Measurements from ENCODE around the gene MAPK7.

Gene MAPK7

DNA sequence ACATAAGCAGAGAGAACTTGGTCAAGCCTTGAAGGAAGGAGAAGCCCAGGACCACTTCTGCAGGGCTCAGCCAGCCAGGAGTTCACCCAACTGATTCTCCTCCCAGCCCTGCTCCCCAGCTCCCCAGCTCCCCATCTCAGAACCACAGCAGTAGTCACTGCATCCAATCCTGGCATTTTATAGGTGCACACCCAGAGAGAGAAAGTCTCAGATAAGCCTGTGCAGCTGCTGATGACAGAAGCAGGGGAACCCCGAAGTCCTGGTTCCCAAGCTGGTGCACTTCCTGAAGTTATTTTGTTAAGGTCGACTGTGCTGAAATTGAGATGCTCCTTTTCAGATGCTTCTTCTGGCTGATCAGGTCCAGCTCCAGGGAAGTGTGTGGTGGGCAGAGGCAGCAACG lies 39.3 kb downstream of the MAPK7 start:
- TF ChIP-seq CTCF (conservative IDR thresholded peaks at IDR 0.05; ENCODE audit: low read depth), result no peak
- no peak for DNase-seq (ENCODE audit: low spot score)
- CTCF ChIA-PET, result interaction anchor here (0.8 to 1.1 kb wide), 2 partner anchors 55 to 345 kb away, joined by 3 to 5 read pairs; partner anchors contain the start of gene B9D1
- H3K27ac ChIP-seq, result no peak overlapping the region
- POLR2A ChIA-PET (ENCODE audit: low non-redundant PET), result no interaction called here

DNA sequence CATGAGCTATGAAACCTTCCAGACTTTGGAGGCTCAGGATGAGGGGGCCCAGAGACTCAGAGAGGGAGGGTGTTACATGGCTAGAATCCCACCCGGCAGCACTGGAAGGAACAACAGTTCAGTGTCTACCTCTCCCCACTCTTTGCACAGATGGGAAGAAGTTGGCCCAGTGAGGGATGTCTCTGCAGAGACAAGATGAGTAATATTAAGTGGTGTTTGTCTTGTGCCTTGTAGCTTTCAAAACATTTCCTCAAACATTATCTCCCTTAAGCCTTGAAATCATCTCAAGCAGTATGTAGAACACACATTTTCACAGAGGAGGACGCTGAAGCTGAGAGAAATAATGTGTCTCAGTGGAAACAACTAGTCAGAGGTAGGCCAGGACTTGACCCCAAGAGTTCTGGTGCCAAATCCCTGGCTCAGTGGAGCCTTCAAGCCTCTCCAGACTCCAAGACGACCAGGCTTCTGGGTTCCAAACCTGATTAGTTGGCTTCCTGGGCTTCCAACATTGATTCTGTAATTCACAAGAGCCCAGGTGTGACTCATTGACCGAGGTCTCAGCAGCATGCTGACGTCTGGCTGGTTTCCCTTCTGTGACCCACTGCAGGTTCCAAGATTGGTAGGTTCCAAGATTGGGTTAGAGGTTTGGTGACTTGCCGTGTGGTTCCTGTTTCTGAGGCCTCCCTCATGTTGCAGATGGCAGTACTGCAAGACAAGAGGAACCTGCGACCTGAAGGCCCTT lies 40.1 kb downstream of the MAPK7 start:
- ChIA-PET CTCF (interaction anchor here (0.8 to 1.1 kb wide), 2 partner anchors 56 to 344 kb away, joined by 3 to 5 read pairs; partner anchors contain the start of gene B9D1), POLR2A (ENCODE audit: low non-redundant PET) (no interaction called here)
- H3K27ac ChIP-seq, result no peak overlapping the region
- DNase-seq (ENCODE audit: low spot score), result no peak
- TF ChIP-seq CTCF (conservative IDR thresholded peaks at IDR 0.05; ENCODE audit: low read depth), result no peak

- no peak overlapping the region for H3K27ac ChIP-seq
- no peak for TF ChIP-seq CTCF (conservative IDR thresholded peaks at IDR 0.05; ENCODE audit: low read depth)
- ChIA-PET POLR2A (ENCODE audit: low non-redundant PET) (no interaction called here), CTCF (no interaction called here)
- DNase-seq (ENCODE audit: low spot score), result no peak
These were observed 42.9 kb downstream of the MAPK7 start for GRCh38 chr17:19421219-19421618.

- POLR2A ChIA-PET (ENCODE audit: low non-redundant PET), result no interaction called here
- CTCF ChIA-PET, result no interaction called here
- DNase-seq (ENCODE audit: low spot score), result no peak
- H3K27ac ChIP-seq, result no peak overlapping the region
- TF ChIP-seq CTCF (conservative IDR thresholded peaks at IDR 0.05; ENCODE audit: low read depth), result no peak
These were observed 43.6 kb downstream of the MAPK7 start for GRCh38 chr17:19421926-19422325.

DNA sequence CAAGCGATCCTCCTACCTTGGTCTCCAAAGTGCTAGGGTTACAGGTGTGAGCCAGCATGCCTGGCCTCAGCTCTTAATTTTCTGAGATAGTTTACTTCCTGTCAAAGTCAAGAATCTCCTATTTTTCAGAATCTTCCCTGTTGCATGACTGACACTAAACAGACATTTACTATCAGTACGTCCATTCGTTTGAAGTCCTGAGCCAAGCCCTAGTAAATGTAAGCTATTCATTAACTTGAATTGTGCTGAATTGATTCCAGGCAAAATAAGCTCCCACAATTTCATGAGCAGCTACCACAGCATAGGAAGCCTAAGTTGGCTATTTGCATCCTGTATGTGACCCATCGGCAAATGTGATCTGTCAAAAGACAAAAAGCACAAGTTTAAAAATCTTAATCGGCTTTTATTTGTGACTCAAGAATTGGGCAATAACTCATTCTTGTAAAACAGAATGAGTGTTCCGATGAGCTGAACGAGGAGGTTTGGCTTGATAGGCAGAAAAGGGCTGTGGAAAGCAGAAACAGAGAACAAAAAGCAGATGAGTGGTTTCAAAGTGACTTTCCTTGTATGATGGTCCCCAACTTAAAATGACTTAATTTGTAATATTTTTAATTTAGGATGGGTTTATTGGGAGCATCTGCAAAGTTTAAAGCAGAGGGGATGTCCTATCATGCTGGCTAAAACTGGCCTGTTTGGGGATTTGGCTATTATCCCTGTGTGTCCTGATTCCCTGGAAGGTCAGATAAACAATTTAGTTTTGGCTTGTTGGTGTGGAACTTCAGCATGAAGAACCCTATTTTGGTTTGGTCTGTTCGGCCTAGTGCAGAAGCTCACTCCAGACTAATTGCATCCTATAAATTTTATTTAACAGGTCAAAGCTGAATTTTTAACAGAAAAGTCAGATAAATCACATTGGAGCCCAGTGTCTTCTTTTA lies 46.9 kb downstream of the MAPK7 start:
- no peak for TF ChIP-seq CTCF (conservative IDR thresholded peaks at IDR 0.05; ENCODE audit: low read depth)
- ChIA-PET POLR2A (ENCODE audit: low non-redundant PET) (no interaction called here), CTCF (interaction anchor here (0.8 to 1.4 kb wide), 2 partner anchors 22 to 62 kb away, joined by 3 to 4 read pairs; partner anchors contain the start of gene B9D1)
- no peak for DNase-seq (ENCODE audit: low spot score)
- H3K27ac ChIP-seq, result no peak overlapping the region

DNA sequence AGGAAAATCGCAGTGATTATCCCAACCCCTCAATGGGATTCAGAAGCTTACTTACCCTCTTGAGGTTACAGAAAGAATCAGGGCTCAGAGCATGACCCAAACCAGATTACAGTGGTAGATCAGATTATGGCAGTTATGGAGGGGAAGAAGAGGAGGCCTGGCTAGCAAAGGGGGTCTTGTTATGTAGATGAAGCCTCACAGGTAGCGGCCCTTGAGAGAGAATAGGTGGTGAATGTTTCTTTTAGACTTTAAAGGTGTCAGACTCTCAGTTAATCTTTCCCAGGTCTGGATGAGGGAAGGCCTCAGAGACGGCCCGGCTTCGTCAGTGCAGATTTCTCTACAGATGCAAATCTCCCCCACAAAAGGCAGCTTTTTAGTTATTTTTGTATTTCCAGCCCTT lies 48.3 kb downstream of the MAPK7 start:
- no peak for DNase-seq (ENCODE audit: low spot score)
- no peak overlapping the region for H3K27ac ChIP-seq
- CTCF ChIA-PET, result interaction anchor here (0.7 to 1.4 kb wide), 2 partner anchors 20 to 64 kb away, joined by 3 to 4 read pairs; partner anchors contain the start of gene B9D1
- POLR2A ChIA-PET (ENCODE audit: low non-redundant PET), result no interaction called here
- no peak for TF ChIP-seq CTCF (conservative IDR thresholded peaks at IDR 0.05; ENCODE audit: low read depth)
